Measurements from ENCODE around the gene ZNF684.
"Not testable (repeated sequence)": the region's sequence is repeated elsewhere in the genome, so short reads cannot be mapped to it uniquely, and the experiment has no call there.

Gene ZNF684

DNA sequence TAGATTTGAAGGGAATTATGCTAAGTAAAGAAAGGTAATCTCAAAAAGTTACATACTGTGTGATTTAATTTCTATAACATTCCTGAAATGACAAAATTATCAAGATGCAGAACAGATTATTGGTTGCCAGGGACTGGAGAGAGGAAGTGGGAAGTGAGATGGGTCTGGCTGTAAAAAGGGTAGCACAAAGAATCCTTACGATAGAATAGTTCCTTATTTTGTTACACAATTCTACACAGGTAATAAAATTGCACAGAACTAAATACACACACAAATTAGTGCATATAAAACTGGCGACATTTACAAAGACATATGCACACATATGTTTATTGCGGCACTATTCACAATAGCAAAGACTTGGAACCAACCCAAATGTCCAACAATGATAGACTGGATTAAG, 33.5 kb downstream of the ZNF684 start:
- H3K4me3 ChIP-seq (ENCODE audit: severe bottlenecking): no peak overlapping the region
- no peaks in the 10 kb centered on the region for H3K36me3 ChIP-seq (ENCODE audit: low read depth)
- TF ChIP-seq, protein P1, sequence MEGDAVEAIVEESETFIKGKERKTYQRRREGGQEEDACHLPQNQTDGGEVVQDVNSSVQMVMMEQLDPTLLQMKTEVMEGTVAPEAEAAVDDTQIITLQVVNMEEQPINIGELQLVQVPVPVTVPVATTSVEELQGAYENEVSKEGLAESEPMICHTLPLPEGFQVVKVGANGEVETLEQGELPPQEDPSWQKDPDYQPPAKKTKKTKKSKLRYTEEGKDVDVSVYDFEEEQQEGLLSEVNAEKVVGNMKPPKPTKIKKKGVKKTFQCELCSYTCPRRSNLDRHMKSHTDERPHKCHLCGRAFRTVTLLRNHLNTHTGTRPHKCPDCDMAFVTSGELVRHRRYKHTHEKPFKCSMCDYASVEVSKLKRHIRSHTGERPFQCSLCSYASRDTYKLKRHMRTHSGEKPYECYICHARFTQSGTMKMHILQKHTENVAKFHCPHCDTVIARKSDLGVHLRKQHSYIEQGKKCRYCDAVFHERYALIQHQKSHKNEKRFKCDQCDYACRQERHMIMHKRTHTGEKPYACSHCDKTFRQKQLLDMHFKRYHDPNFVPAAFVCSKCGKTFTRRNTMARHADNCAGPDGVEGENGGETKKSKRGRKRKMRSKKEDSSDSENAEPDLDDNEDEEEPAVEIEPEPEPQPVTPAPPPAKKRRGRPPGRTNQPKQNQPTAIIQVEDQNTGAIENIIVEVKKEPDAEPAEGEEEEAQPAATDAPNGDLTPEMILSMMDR (IDR thresholded peaks at IDR 0.05; ENCODE audit: poor library complexity, severe bottlenecking): no peak
- H3K4me1 ChIP-seq (ENCODE audit: insufficient read depth, poor library complexity, severe bottlenecking): no peaks in the 10 kb centered on the region
- ATAC-seq (ENCODE audit: low read depth) (no peak), DNase-seq (ENCODE audit: low spot score) (no peak)
- no peaks in the 10 kb centered on the region for H3K9me3 ChIP-seq (ENCODE audit: severe bottlenecking)
- no peak overlapping the region for H3K27ac ChIP-seq (ENCODE audit: poor library complexity, severe bottlenecking)
- H3K27me3 ChIP-seq (ENCODE audit: insufficient read depth, poor library complexity, severe bottlenecking): peaks cover 4% of the 10 kb centered on the region

DNA sequence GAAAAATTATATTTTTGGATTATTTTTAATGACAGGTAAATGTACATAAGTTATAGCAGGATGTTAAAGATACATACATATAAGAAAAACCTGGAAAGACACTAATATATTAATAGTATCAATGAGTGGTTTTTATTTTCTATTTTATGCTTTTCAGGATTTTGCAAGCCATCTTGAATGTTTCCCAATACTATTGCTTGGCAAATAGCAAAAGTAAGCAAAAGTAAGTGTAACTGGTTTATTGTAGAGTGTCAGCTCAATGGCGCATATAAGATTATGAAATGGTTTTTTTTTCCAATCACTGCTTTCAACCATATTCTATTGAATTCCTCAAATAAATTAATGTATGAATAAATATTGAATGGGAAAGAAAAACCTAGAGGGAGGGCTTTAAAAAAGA, 36.4 kb downstream of the ZNF684 start:
- H3K36me3 ChIP-seq (ENCODE audit: low read depth): no peaks in the 10 kb centered on the region
- H3K27me3 ChIP-seq (ENCODE audit: insufficient read depth, poor library complexity, severe bottlenecking): peaks cover 4% of the 10 kb centered on the region
- no peak overlapping the region for H3K4me3 ChIP-seq (ENCODE audit: severe bottlenecking)
- ATAC-seq (ENCODE audit: low read depth) (no peak), DNase-seq (ENCODE audit: low spot score) (no peak)
- H3K4me1 ChIP-seq (ENCODE audit: insufficient read depth, poor library complexity, severe bottlenecking): no peaks in the 10 kb centered on the region
- TF ChIP-seq, protein P1 (IDR thresholded peaks at IDR 0.05; ENCODE audit: poor library complexity, severe bottlenecking): no peak
- H3K27ac ChIP-seq (ENCODE audit: poor library complexity, severe bottlenecking): no peak overlapping the region
- no peaks in the 10 kb centered on the region for H3K9me3 ChIP-seq (ENCODE audit: severe bottlenecking)

DNA sequence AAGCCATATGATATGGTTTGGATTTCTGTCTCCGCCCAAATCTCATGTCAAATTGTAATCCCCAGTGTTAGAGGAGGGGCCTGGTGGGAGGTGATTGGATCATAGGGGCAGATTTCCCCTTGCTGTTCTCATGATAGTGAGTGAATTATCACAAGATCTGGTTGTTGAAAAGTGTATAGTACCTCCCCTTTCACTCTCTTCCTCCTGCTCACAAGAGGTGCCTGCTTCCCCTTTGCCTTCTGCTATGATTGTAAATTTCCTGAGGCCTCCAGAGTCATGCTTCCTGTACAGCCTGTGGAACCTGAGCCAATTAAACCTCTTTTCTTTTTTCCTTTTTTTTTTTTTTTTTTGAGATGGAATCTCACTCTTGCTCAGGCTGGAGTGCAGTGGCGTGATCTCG, 43.4 kb downstream of the ZNF684 start:
- H3K27ac ChIP-seq (ENCODE audit: poor library complexity, severe bottlenecking); H3K27me3 ChIP-seq (ENCODE audit: insufficient read depth, poor library complexity, severe bottlenecking); H3K9me3 ChIP-seq (ENCODE audit: severe bottlenecking); H3K36me3 ChIP-seq (ENCODE audit: low read depth); H3K4me1 ChIP-seq (ENCODE audit: insufficient read depth, poor library complexity, severe bottlenecking); ATAC-seq (ENCODE audit: low read depth); H3K4me3 ChIP-seq (ENCODE audit: severe bottlenecking); DNase-seq (ENCODE audit: low spot score): not testable (repeated sequence)

DNA sequence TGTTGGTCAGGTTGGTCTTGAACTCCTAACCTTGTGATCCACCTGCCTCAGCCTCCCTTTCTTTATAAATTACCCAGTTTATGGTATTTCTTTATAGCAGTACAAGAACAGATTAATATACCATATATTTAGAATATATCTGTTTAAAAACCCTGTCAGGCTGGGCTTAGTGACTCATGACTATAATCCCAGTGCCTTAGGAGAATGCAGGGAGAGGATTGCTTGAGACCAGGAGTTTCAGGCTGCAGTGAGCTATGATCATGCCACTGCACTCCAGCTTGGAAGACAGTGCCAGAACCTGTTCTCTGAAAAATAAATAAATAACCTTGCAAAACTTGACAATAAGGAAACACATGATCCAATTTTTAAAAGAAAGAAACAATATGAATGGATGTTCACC, 43.9 kb downstream of the ZNF684 start:
- Histone ChIP-seq H3K27me3 (ENCODE audit: insufficient read depth, poor library complexity, severe bottlenecking) (no peaks in the 10 kb centered on the region), H3K9me3 (ENCODE audit: severe bottlenecking) (no peaks in the 10 kb centered on the region), H3K4me1 (ENCODE audit: insufficient read depth, poor library complexity, severe bottlenecking) (no peaks in the 10 kb centered on the region), H3K36me3 (ENCODE audit: low read depth) (no peaks in the 10 kb centered on the region), H3K4me3 (ENCODE audit: severe bottlenecking) (no peak overlapping the region), H3K27ac (ENCODE audit: poor library complexity, severe bottlenecking) (no peak overlapping the region)
- TF ChIP-seq, protein P1 (IDR thresholded peaks at IDR 0.05; ENCODE audit: poor library complexity, severe bottlenecking): no peak
- no peak for DNase-seq (ENCODE audit: low spot score)
- 0 out of 3 replicates have a peak, but pooled peaks have one; percentile 19 for ATAC-seq (ENCODE audit: low read depth)

DNA sequence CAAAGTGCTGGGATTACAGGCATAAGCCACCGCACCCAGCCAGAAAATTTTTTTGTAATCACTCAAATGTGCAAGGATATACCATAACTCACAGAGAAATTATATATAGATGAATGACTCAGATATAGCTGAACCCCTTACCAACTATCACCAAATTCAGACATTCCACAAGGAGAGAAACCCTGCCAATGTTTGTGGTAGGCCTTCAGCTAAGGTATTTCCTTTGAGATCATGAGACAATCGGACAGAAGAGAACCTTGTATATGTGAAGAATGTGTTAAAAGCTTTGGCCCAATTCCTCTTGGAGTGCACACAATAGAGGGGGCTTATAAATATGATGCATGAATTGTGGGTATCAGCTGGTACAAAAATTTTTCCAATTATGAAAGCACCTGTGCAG, 50.7 kb downstream of the ZNF684 start:
- no peaks in the 10 kb centered on the region for H3K36me3 ChIP-seq (ENCODE audit: low read depth)
- no peak for DNase-seq (ENCODE audit: low spot score)
- no peaks in the 10 kb centered on the region for H3K27me3 ChIP-seq (ENCODE audit: insufficient read depth, poor library complexity, severe bottlenecking)
- H3K27ac ChIP-seq (ENCODE audit: poor library complexity, severe bottlenecking): no peak overlapping the region
- H3K4me3 ChIP-seq (ENCODE audit: severe bottlenecking): no peak overlapping the region
- TF ChIP-seq, protein P1 (IDR thresholded peaks at IDR 0.05; ENCODE audit: poor library complexity, severe bottlenecking): no peak
- no peaks in the 10 kb centered on the region for H3K4me1 ChIP-seq (ENCODE audit: insufficient read depth, poor library complexity, severe bottlenecking)
- ATAC-seq (ENCODE audit: low read depth): no peak
- no peaks in the 10 kb centered on the region for H3K9me3 ChIP-seq (ENCODE audit: severe bottlenecking)
